Endothelial cell of umbilical vein (primary cell): ENCODE measurements around the gene ATOH7. TPM values are rescaled to one million over a fixed set of nuclear protein-coding genes. Genes with fewer than 3 reads are reported as not detected.

ENCODE experiments used
- BruUV-seq: library from RNA; stranded (reverse); fragments of 400-500 nt; replicated peaks from 2 replicates; lab custom pipeline; 2021; lab: Mats Ljungman, UMichigan
- CTCF ChIA-PET: fragments of 300-600, 350-600 bp; sonication (Branson Sonifier 250); formaldehyde crosslinking; loops from one replicate; lab custom pipeline; 2021; ENCODE audit warnings: antibody characterized with exemption, inconsistent platforms; lab: Charles Lee
- POLR2A ChIA-PET: fragments of 300-600, 350-600 bp; sonication (Branson Sonifier 250); formaldehyde crosslinking; loops from one replicate; lab custom pipeline; 2021; ENCODE audit warnings: antibody characterized with exemption, inconsistent platforms; lab: Charles Lee
- DNase-seq: peaks from one replicate; pipeline ENCODE4 v3.0.0-alpha.2; 2011; ENCODE audit warnings: low read depth, low spot score
- FAIRE-seq: peaks from 2 replicates; lab custom pipeline; 2011; peaks lifted over from hg19 to GRCh38; lab: Jason Lieb, UNC
- H2AFZ ChIP-seq: 2 replicates; pipeline ENCODE4 v1.6.0; 2012; ENCODE audit warnings: low read depth, low read length, control low read depth, inconsistent platforms
- H3K27ac ChIP-seq: 2 replicates; pipeline ENCODE4 v1.5.1; 2011; ENCODE audit warnings: low read depth, mild to moderate bottlenecking, control low read depth, low read length, moderate library complexity; ENCODE audit not compliant: insufficient read depth
- H3K27me3 ChIP-seq, 2 experiments: 2 replicates each; pipeline versions ENCODE4 v1.6.0 to v1.6.1; 2011; ENCODE audit warnings: low read length in 2 of 2, mixed read lengths in 1 of 2; ENCODE audit not compliant: control insufficient read depth in 2 of 2, insufficient read depth in 2 of 2
- H3K36me3 ChIP-seq, 2 experiments: 2 replicates in 1 of 2; 3 replicates in 1 of 2; pipeline ENCODE4 v1.5.1; 2011; ENCODE audit warnings: low read length in 2 of 2, mild to moderate bottlenecking in 1 of 2, moderate library complexity in 1 of 2; ENCODE audit not compliant: control insufficient read depth in 2 of 2, insufficient read depth in 2 of 2; ENCODE audit errors: extremely low read depth in 1 of 2
- H3K4me1 ChIP-seq: 3 replicates; pipeline ENCODE4 v1.5.1; 2011; ENCODE audit warnings: mild to moderate bottlenecking, low read length; ENCODE audit not compliant: control insufficient read depth, insufficient read depth; ENCODE audit errors: extremely low read depth
- H3K4me2 ChIP-seq: 2 replicates; pipeline ENCODE4 v1.6.1; 2011; ENCODE audit warnings: low read length, control low read depth, mixed read lengths; ENCODE audit not compliant: insufficient read depth
- H3K4me3 ChIP-seq, 3 experiments: fragments of 200-600 bp in 1 of 3; sonication (generic), shearing (Covaris generic) in 1 of 3; replicated peaks in 1 of 3; 2 replicates each; pipeline ENCODE4 v1.5.1; 2011 to 2016; ENCODE audit warnings: control low read depth in 3 of 3, low read length in 3 of 3, mild to moderate bottlenecking in 2 of 3, inconsistent platforms in 1 of 3, low read depth in 1 of 3, moderate library complexity in 1 of 3; ENCODE audit not compliant: insufficient read depth in 1 of 3
- H3K79me2 ChIP-seq: 2 replicates; pipeline ENCODE4 v1.6.0; 2012; ENCODE audit warnings: low read length, inconsistent platforms; ENCODE audit not compliant: control insufficient read depth, insufficient read depth
- H3K9ac ChIP-seq: replicated peaks from 2 replicates; pipeline ENCODE3; 2011; ENCODE audit warnings: low read length, control low read depth; ENCODE audit not compliant: insufficient read depth; ENCODE audit errors: extremely low read depth
- H3K9me1 ChIP-seq: replicated peaks from 3 replicates; pipeline ENCODE4 v1.6.0; 2011; ENCODE audit warnings: mild to moderate bottlenecking, low read length; ENCODE audit not compliant: control insufficient read depth, insufficient read depth; ENCODE audit errors: extremely low read depth
- H3K9me3 ChIP-seq: replicated peaks from 2 replicates; pipeline ENCODE4 v1.5.1; 2012; ENCODE audit warnings: low read length, inconsistent platforms; ENCODE audit not compliant: control insufficient read depth, insufficient read depth
- H4K20me1 ChIP-seq: replicated peaks from 2 replicates; pipeline ENCODE3; 2011; ENCODE audit warnings: mild to moderate bottlenecking, low read length; ENCODE audit not compliant: control insufficient read depth, insufficient read depth; ENCODE audit errors: extremely low read depth
- CTCF ChIP-seq, 2 donors: IDR thresholded peaks; 1 replicate in 1 of 2; 2 replicates in 1 of 2; pipeline ENCODE4 v1.5.1; 2011; ENCODE audit warnings: low read length in 2 of 2, mild to moderate bottlenecking in 2 of 2, moderate library complexity in 2 of 2, control low read depth in 1 of 2, inconsistent platforms in 1 of 2, low read depth in 1 of 2; ENCODE audit not compliant: insufficient read depth in 1 of 2; ENCODE audit errors: extremely low read depth in 1 of 2
- EZH2 ChIP-seq: IDR thresholded peaks from 2 replicates; pipeline ENCODE4 v1.6.1; 2012; ENCODE audit warnings: borderline replicate concordance, low read depth, mild to moderate bottlenecking, moderate library complexity, low read length, inconsistent platforms; ENCODE audit not compliant: severe bottlenecking
- FOS ChIP-seq: IDR thresholded peaks from 2 replicates; pipeline ENCODE4 v1.6.1; 2011; ENCODE audit warnings: mild to moderate bottlenecking, low read length, moderate library complexity, borderline replicate concordance; ENCODE audit not compliant: insufficient read depth
- GATA2 ChIP-seq: IDR thresholded peaks from 2 replicates; pipeline ENCODE4 v1.7.0; 2011; ENCODE audit warnings: low read depth, mild to moderate bottlenecking, moderate library complexity, mixed read lengths, low read length; ENCODE audit not compliant: insufficient read length, insufficient read depth
- JUN ChIP-seq: IDR thresholded peaks from 2 replicates; pipeline ENCODE4 v1.6.1; 2011; ENCODE audit warnings: borderline replicate concordance, low read depth; ENCODE audit not compliant: insufficient read length, insufficient read depth
- MAX ChIP-seq: IDR thresholded peaks from 2 replicates; pipeline ENCODE4 v1.6.1; 2011; ENCODE audit not compliant: insufficient read depth, insufficient read length
- MYC ChIP-seq: IDR thresholded peaks from one replicate; pipeline ENCODE4 v1.6.1; 2011; ENCODE audit warnings: mild to moderate bottlenecking, low read depth, low read length
- POLR2A ChIP-seq: IDR thresholded peaks from 2 replicates; pipeline ENCODE4 v1.6.1; 2012; ENCODE audit warnings: low read depth, mild to moderate bottlenecking, control low read depth, low read length
- POLR2AphosphoS5 ChIP-seq: IDR thresholded peaks from 2 replicates; pipeline ENCODE4 v1.6.1; 2012; ENCODE audit warnings: low read depth, mild to moderate bottlenecking, control low read depth, low read length, moderate library complexity; ENCODE audit not compliant: insufficient read depth
- dilution Hi-C: fragments of 300-500 bp; cut with MboI; formaldehyde crosslinking; loops from one replicate; pipeline ENCODE4 v1.15.0; 2019; ENCODE audit warnings: low sequenced_read_pairs; ENCODE audit not compliant: extremely low pct_ligation_motif_present
- intact Hi-C: fragments of 100-400 bp; cut with micrococcal nuclease; formaldehyde crosslinking; loops from one replicate; pipeline ENCODE4 v1.10.0; 2022
- polyA plus RNA-seq, 4 experiments: library from polyadenylated mRNA; depleted of rRNA in 3 of 4; stranded (reverse) in 3 of 4; unstranded in 1 of 4; fragments of >200 nt; gene quantifications; 2 replicates each; pipeline versions ENCODE4 v1.2.1 to v1.2.3, GENCODE V29; 2011 to 2012; ENCODE audit warnings: missing spikeins in 1 of 4
- total RNA-seq: library from RNA; stranded (reverse); gene quantifications from 2 replicates; pipeline ENCODE4 v1.2.3, GENCODE V29; 2021

The ATOH7 gene
- total and polyA plus RNA-seq, 2 donors (not counting 3 experiments of a cell fraction or from before 2014, with no cell fraction given), result not detected

GRCh38 chr10:68271196-68271882 is 39.4 kb upstream of the ATOH7 start:
- FAIRE-seq, result no peak
- H3K27ac ChIP-seq, result no peak overlapping the region
- no peak for DNase-seq
- H3K9me3 ChIP-seq, result no peaks in the 10 kb centered on the region
- peaks cover 2 to 7% of the 10 kb centered on the region in 2 experiments for H3K27me3 ChIP-seq
- CTCF ChIA-PET, result interaction anchor here (1.6 kb wide), 1 partner anchor 59 kb away, joined by 7 read pairs; no protein-coding TSS in a partner anchor
- POLR2A ChIA-PET, result no interaction called here
- dilution Hi-C loops (no loop called here), intact Hi-C loops (no loop called here)
- H3K4me2 ChIP-seq, result no peak overlapping the region
- H3K4me1 ChIP-seq, result no peaks in the 10 kb centered on the region
- BruUV-seq, result no TSS peak
- H2AFZ ChIP-seq, result no peak overlapping the region
- no peak for TF ChIP-seq CTCF (IDR thresholded peaks at IDR 0.05; ENCODE audit: extremely low read depth in 1 of 2, insufficient read depth in 1 of 2, low read depth in 1 of 2, low read length in 2 of 2)
- no peak for TF ChIP-seq POLR2A
- TF ChIP-seq GATA2, result no peak
- no peak for TF ChIP-seq MAX
- no peak for TF ChIP-seq FOS
- no peak for TF ChIP-seq POLR2AphosphoS5
- TF ChIP-seq MYC, result no peak
- no peak for TF ChIP-seq JUN
- no peak for TF ChIP-seq EZH2
- no peak overlapping the region for H3K4me3 ChIP-seq
- H3K79me2 ChIP-seq, result no peaks in the 10 kb centered on the region
- no peaks in the 10 kb centered on the region for H3K9me1 ChIP-seq
- no peaks in the 10 kb centered on the region for H4K20me1 ChIP-seq
- no peaks in the 10 kb centered on the region for H3K36me3 ChIP-seq
- no peak overlapping the region for H3K9ac ChIP-seq
